ENCODE results near the gene CLSTN2. TPM values are rescaled to one million over a fixed set of nuclear protein-coding genes. Genes with fewer than 3 reads are reported as not detected.

CLSTN2 gene
- polyA plus RNA-seq, 3 donors: not detected

- Histone ChIP-seq H3K27me3 (ENCODE audit: control insufficient read depth in 2 of 2, insufficient read depth in 2 of 2, low read length in 2 of 2) (no peaks in the 10 kb centered on the region), H3K4me2 (replicated peaks; ENCODE audit: extremely low read depth, low read length, poor library complexity, severe bottlenecking) (no peak overlapping the region), H3K4me1 (ENCODE audit: control insufficient read depth in 1 of 2, insufficient read depth in 2 of 2, low read length in 2 of 2) (no peaks in the 10 kb centered on the region), H3K4me3 (replicated peaks in 1 of 3; ENCODE audit: low read depth in 2 of 3, low read length in 3 of 3) (no peak overlapping the region), H3K27ac (ENCODE audit: low read depth in 1 of 2, low read length in 2 of 2) (no peak overlapping the region), H3K9ac (ENCODE audit: insufficient read depth, low read length, poor library complexity, severe bottlenecking) (no peak overlapping the region), H4K20me1 (ENCODE audit: insufficient read depth, low read length) (no peaks in the 10 kb centered on the region), H3K79me2 (ENCODE audit: insufficient read depth, low read length) (no peaks in the 10 kb centered on the region), H3K36me3 (replicated peaks in 1 of 2; ENCODE audit: control insufficient read depth in 1 of 2, insufficient read depth in 2 of 2, low read length in 2 of 2) (no peaks in the 10 kb centered on the region), H3K9me3 (replicated peaks in 1 of 2; ENCODE audit: control insufficient read depth in 1 of 2, insufficient read depth in 1 of 2, low read length in 2 of 2) (no peaks in the 10 kb centered on the region), H2AFZ (ENCODE audit: insufficient read depth, low read depth, low read length, poor library complexity, severe bottlenecking) (no peak overlapping the region)
- no peaks in the 10 kb centered on the region for H3K4me1 Mint-ChIP-seq
- H3K27me3 Mint-ChIP-seq (ENCODE audit: low read depth in 3 of 3): peaks cover 0 to 2% (median 1%) of the 10 kb centered on the region in 3 donors
- no peaks in the 10 kb centered on the region for H3K36me3 Mint-ChIP-seq
- no peak overlapping the region for H3K4me3 Mint-ChIP-seq
- no peak for DNase-seq
- intact Hi-C loops (cut with micrococcal nuclease): no loop called here
- H3K9me3 Mint-ChIP-seq: no peaks in the 10 kb centered on the region
- no peak overlapping the region for H3K27ac Mint-ChIP-seq
- no peak for TF ChIP-seq CTCF (IDR thresholded peaks at IDR 0.05)
- WGBS (ENCODE audit: insufficient coverage): 98% methylated on average over 4 of the region's 4 CpGs
Observed at GRCh38 chr3:139978966-139979365, 44.0 kb downstream of the CLSTN2 start.

GRCh38 chr3:139979991-139980390, 45.0 kb downstream of the CLSTN2 start:
- Histone ChIP-seq H3K79me2 (ENCODE audit: insufficient read depth, low read length) (no peaks in the 10 kb centered on the region), H3K9ac (ENCODE audit: insufficient read depth, low read length, poor library complexity, severe bottlenecking) (no peak overlapping the region), H3K27ac (ENCODE audit: low read depth in 1 of 2, low read length in 2 of 2) (no peak overlapping the region), H3K27me3 (ENCODE audit: control insufficient read depth in 2 of 2, insufficient read depth in 2 of 2, low read length in 2 of 2) (no peaks in the 10 kb centered on the region), H3K4me1 (ENCODE audit: control insufficient read depth in 1 of 2, insufficient read depth in 2 of 2, low read length in 2 of 2) (no peaks in the 10 kb centered on the region), H4K20me1 (ENCODE audit: insufficient read depth, low read length) (no peaks in the 10 kb centered on the region), H3K4me2 (replicated peaks; ENCODE audit: extremely low read depth, low read length, poor library complexity, severe bottlenecking) (no peak overlapping the region), H2AFZ (ENCODE audit: insufficient read depth, low read depth, low read length, poor library complexity, severe bottlenecking) (no peak overlapping the region), H3K36me3 (replicated peaks in 1 of 2; ENCODE audit: control insufficient read depth in 1 of 2, insufficient read depth in 2 of 2, low read length in 2 of 2) (no peaks in the 10 kb centered on the region), H3K4me3 (replicated peaks in 1 of 3; ENCODE audit: low read depth in 2 of 3, low read length in 3 of 3) (no peak overlapping the region), H3K9me3 (replicated peaks in 1 of 2; ENCODE audit: control insufficient read depth in 1 of 2, insufficient read depth in 1 of 2, low read length in 2 of 2) (no peaks in the 10 kb centered on the region)
- Mint-ChIP-seq H3K27me3 (ENCODE audit: low read depth in 3 of 3) (peaks cover 0 to 2% (median 1%) of the 10 kb centered on the region in 3 donors), H3K4me1 (no peaks in the 10 kb centered on the region), H3K9me3 (no peaks in the 10 kb centered on the region), H3K4me3 (no peak overlapping the region), H3K36me3 (no peaks in the 10 kb centered on the region), H3K27ac (no peak overlapping the region)
- intact Hi-C loops (cut with micrococcal nuclease): no loop called here
- TF ChIP-seq CTCF (IDR thresholded peaks at IDR 0.05): no peak
- no peak for DNase-seq
- no CpG with 5 or more reads among the region's 1 CpG for WGBS (ENCODE audit: insufficient coverage)
